Tibial nerve (tissue), 3 donors: ENCODE data around the gene GNA12.

Experiments used
- CTCF ChIP-seq, 5 experiments: fragments of 200-600 bp in 3 of 5; fragments of 450-650 bp in 2 of 5; sonication (generic) in 3 of 5; IDR thresholded peaks; one replicate each; pipeline ENCODE4 v1.5.1; 2016 to 2019; ENCODE audit warnings: antibody characterized with exemption in 5 of 5, mild to moderate bottlenecking in 3 of 5, moderate library complexity in 2 of 5
- POLR2A ChIP-seq, 2 donors: fragments of 450-650 bp; IDR thresholded peaks; one replicate each; pipeline ENCODE4 v1.6.1; 2017; ENCODE audit warnings: antibody characterized with exemption in 2 of 2, mild to moderate bottlenecking in 2 of 2, moderate library complexity in 2 of 2

GRCh38 chr7:2702594-2702957 lies 141.5 kb downstream of the GNA12 start:
- TF ChIP-seq CTCF (IDR thresholded peaks at IDR 0.05) = no peak
- TF ChIP-seq POLR2A (IDR thresholded peaks at IDR 0.05) = no peak
